GM21528 (cell line): ENCODE data around the gene ZNF823.
"Not testable (repeated sequence)": the region's sequence is repeated elsewhere in the genome, so short reads cannot be mapped to it uniquely, and the experiment has no call there.

Source experiments
- ATAC-seq: cut with Tn5 transposase; IDR thresholded peaks from one replicate; pipeline ENCODE4 v1.9.1; 2021; ENCODE audit warnings: mild to moderate bottlenecking, moderate library complexity; ENCODE audit not compliant: unreplicated experiment, low FRiP score

ZNF823 gene

GRCh38 chr19:11684987-11685675 lies 53.6 kb downstream of the ZNF823 start:
- ATAC-seq: no peak

- ATAC-seq: no peak
Measured at GRCh38 chr19:11680689-11681302, 58.0 kb downstream of the ZNF823 start.

GRCh38 chr19:11678504-11678903 lies 60.2 kb downstream of the ZNF823 start:
- no peak for ATAC-seq

- not testable (repeated sequence) for ATAC-seq
Measured at GRCh38 chr19:11676661-11677600, 61.8 kb downstream of the ZNF823 start.

GRCh38 chr19:11675569-11675968 lies 63.2 kb downstream of the ZNF823 start:
- ATAC-seq: no peak

DNA sequence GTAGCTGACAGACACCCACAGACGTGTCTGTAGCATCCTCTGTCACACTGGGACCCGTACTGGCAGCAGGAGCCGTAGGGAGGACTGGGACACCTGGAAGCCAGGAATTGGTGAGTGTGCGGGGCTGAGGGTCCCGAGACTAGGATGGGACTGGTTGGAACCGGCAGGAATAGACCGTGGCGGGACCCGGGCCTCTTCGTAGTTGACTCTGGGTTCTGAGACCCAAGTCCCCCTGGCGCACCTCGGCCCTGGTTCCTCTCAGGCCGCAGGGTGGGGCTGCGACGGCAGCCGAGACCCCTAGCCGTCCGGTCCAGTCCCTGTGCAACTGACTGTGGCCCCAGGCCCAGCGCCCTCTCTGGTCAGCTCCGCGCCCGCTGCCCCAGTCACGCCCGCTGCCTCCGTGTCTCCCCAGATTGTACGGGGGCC lies 64.7 kb downstream of the ZNF823 start:
- ATAC-seq: no peak

DNA sequence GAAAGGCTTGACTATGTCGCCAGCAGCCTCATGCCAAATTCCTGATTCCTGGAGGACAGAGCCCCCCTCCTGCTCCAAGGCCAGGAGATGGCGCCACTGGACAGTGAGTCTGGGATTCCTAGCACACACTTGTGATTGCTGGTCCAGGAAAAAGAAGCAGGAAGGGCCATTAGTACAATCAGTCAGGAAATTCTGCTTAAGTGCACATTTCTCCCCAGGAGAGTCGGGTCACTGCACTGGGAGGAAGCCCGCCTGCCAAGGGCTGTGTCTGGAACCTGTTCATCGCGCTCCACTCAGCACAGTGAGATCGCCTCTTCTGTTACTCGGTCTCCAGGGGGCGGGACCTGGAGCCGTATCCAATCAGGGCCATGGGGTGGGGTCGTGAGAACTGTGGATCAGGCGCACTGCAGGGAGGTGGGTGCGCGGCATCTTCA lies 65.1 kb downstream of the ZNF823 start:
- no peak for ATAC-seq
